NCI-H774 (cell line): Measurements from ENCODE around the gene STARD10.

ENCODE experiments used
- DNase-seq: peaks from one replicate; lab custom pipeline; 2025; lab: John Stamatoyannopoulos, UW

The STARD10 gene

GRCh38 chr11:72744474-72744873 lies 49.4 kb downstream of the STARD10 start:
- DNase-seq: no peak

- DNase-seq: no peak
Observed at GRCh38 chr11:72743321-72744221, 50.3 kb downstream of the STARD10 start.

- no peak for DNase-seq
Observed at GRCh38 chr11:72742513-72743320, 51.1 kb downstream of the STARD10 start.

- DNase-seq: peak; percentile 29
Observed at GRCh38 chr11:72741849-72742512, 51.9 kb downstream of the STARD10 start.

- DNase-seq: no peak
Observed at GRCh38 chr11:72741429-72741833, 52.4 kb downstream of the STARD10 start.

GRCh38 chr11:72740562-72741428 lies 53.1 kb downstream of the STARD10 start:
- DNase-seq: no peak

- DNase-seq: no peak
Observed at GRCh38 chr11:72740060-72740424, 53.8 kb downstream of the STARD10 start.

GRCh38 chr11:72739240-72740059 lies 54.4 kb downstream of the STARD10 start:
- no peak for DNase-seq

- no peak for DNase-seq
Observed at GRCh38 chr11:72738199-72739141, 55.4 kb downstream of the STARD10 start.

- DNase-seq: no peak
Observed at GRCh38 chr11:72737336-72737735, 56.5 kb downstream of the STARD10 start.

GRCh38 chr11:72736452-72737069 lies 57.3 kb downstream of the STARD10 start:
- no peak for DNase-seq

- DNase-seq: no peak
Observed at GRCh38 chr11:72735495-72736027, 58.3 kb downstream of the STARD10 start.

GRCh38 chr11:72732329-72732728 lies 61.5 kb downstream of the STARD10 start:
- DNase-seq: no peak

- DNase-seq: no peak
Observed at GRCh38 chr11:72730737-72731136, 63.1 kb downstream of the STARD10 start.

GRCh38 chr11:72730243-72730642 lies 63.6 kb downstream of the STARD10 start:
- DNase-seq: no peak

GRCh38 chr11:72727521-72727920 lies 66.3 kb downstream of the STARD10 start:
- DNase-seq: no peak

- no peak for DNase-seq
Observed at GRCh38 chr11:72726266-72727220, 67.3 kb downstream of the STARD10 start.

GRCh38 chr11:72725724-72726028 lies 68.2 kb downstream of the STARD10 start:
- no peak for DNase-seq
